Heart left ventricle (tissue), 16 donors: ENCODE results near the gene MAP3K20. TPM values are rescaled to one million over a fixed set of nuclear protein-coding genes. Genes with fewer than 3 reads are reported as not detected.

Experiments used
- ATAC-seq, 4 donors: fragments of 200-7000 bp; cut with Tn5 transposase; one replicate each; pipeline ENCODE4 v1.9.1; 2020 to 2022; ENCODE audit warnings: moderate library complexity in 4 of 4, mild to moderate bottlenecking in 3 of 4, moderate number of reproducible peaks in 1 of 4
- DNase-seq, 5 donors: peaks; one replicate each; pipeline ENCODE4 v3.0.0-alpha.2; 2020
- H3K27ac ChIP-seq, 12 donors: fragments of 200-600 bp; sonication (generic) in 4 of 12; one replicate each; pipeline versions ENCODE4 v1.5.0 to v1.8.0; 2016 to 2022; ENCODE audit warnings: mild to moderate bottlenecking in 2 of 12
- H3K27me3 ChIP-seq, 9 donors: fragments of 200-600 bp; sonication (generic) in 2 of 9; one replicate each; pipeline versions ENCODE4 v1.5.1 to v1.8.0; 2016 to 2022; ENCODE audit warnings: mild to moderate bottlenecking in 3 of 9
- H3K36me3 ChIP-seq, 9 donors: fragments of 200-600 bp; sonication (generic) in 2 of 9; one replicate each; pipeline versions ENCODE4 v1.5.0 to v1.8.0; 2018 to 2022; ENCODE audit warnings: mild to moderate bottlenecking in 2 of 9
- H3K4me1 ChIP-seq, 12 donors: fragments of 200-600 bp; sonication (generic) in 4 of 12; one replicate each; pipeline versions ENCODE4 v1.5.0 to v1.8.0; 2016 to 2022; ENCODE audit warnings: mild to moderate bottlenecking in 3 of 12
- H3K4me3 ChIP-seq, 12 donors: fragments of 200-600 bp; sonication (generic) in 4 of 12; one replicate each; pipeline versions ENCODE4 v1.5.0 to v1.8.0; 2017 to 2022; ENCODE audit warnings: mild to moderate bottlenecking in 9 of 12, moderate library complexity in 4 of 12
- H3K9me3 ChIP-seq, 12 donors: fragments of 200-600 bp; sonication (generic) in 4 of 12; one replicate each; pipeline versions ENCODE4 v1.5.0 to v1.8.0; 2016 to 2022; ENCODE audit warnings: mild to moderate bottlenecking in 1 of 12
- CTCF ChIP-seq, 12 donors: fragments of 200-600 bp; sonication (generic) in 4 of 12; IDR thresholded peaks; one replicate each; pipeline versions ENCODE4 v1.5.0 to v1.8.0; 2018 to 2022; ENCODE audit warnings: antibody characterized with exemption in 12 of 12, mild to moderate bottlenecking in 5 of 12
- POLR2A ChIP-seq, 2 donors: fragments of 450-650 bp; IDR thresholded peaks; one replicate each; pipeline ENCODE4 v1.6.1; 2017; ENCODE audit warnings: antibody characterized with exemption in 2 of 2, mild to moderate bottlenecking in 2 of 2, moderate library complexity in 2 of 2
- WGBS, 4 donors: extraction: QIAGEN DNeasy Blood & Tissue Kit in 2 of 4; methylation state at CpG; one replicate each; pipeline versions ENCODE4 v1.1.5 to v1.1.7; 2013 to 2018; 5-methylcytosine and 5-hydroxymethylcytosine counted together
- intact Hi-C, 10 donors: fragments of 100-400 bp; cut with DNase I; formaldehyde crosslinking; loops; one replicate each; pipeline versions ENCODE4 v1.11.1 to v1.14.2; 2022
- polyA plus RNA-seq, 2 donors: library from polyadenylated mRNA; stranded (reverse); fragments of 200-250 nt; gene quantifications; one replicate each; pipeline ENCODE4 v1.2.3, GENCODE V29; 2013
- total RNA-seq, 9 donors: library from RNA; depleted of rRNA in 2 of 9; stranded (reverse); fragments of >200 nt in 2 of 9; fragmentation: NEBNext Ultra II Directional in 3 of 9; extraction: Animal tissue kit (Norgen Biotek cat#: 25700) in 3 of 9; gene quantifications; one replicate each; pipeline versions ENCODE4 v1.1.0 to v1.2.4, GENCODE V29; 2016 to 2023
- donor health status: ischemic (EF 13 %, LVEDD 7.1; RV severe dilation, severe dysfunction).
- donor health status: healthy with polysubstance abuse.
- donor health status: DM: no; HTN: yes; CAD: no.
- donor health status: DM: no; HTN: no; CAD: no.
- donor health status: ischemic (EF 25% LVEDD 6.9; RV normal size, moderate dysfunction).
- donor health status: ischemic (EF 25% LVEDD 5.7; RV mildly dilated, moderate dysfunction).
- donor health status: healthy.
- donor health status: DM: yes; HTN: yes; CAD: no.
- donor health status: ischemic (EF 35%, LVEDD 5.7; RV mildly dilated, moderate dysfunction).
- donor health status: nonischemic (EF 11% LVEDD 7.7; RV severe dilation, severe dysfunction).
- donor health status: DM: yes; HTN: yes; CAD: no.
- donor health status: PGD.
- donor health status: ischemic (EF 29% LVEDD 5.4; RV normal size, mild dysfunction).
- donor health status: nonischemic (EF 23%, LVEDD 6.1; RV moderate dilation, normal function).

MAP3K20 gene
- total and polyA plus RNA-seq, 11 donors, result 98.6 to 487 (median 355) TPM

- H3K4me1 ChIP-seq, result peaks cover 0 to 46% (median 25%) of the 10 kb centered on the region in 12 donors
- no peak for ATAC-seq
Observed at GRCh38 chr2:173146590-173146989, 70.9 kb downstream of the MAP3K20 start.

GRCh38 chr2:173148520-173148919 is 72.9 kb downstream of the MAP3K20 start:
- Histone ChIP-seq H3K27ac (peak overlapping the region in 1 of 12 donors; percentile 21), H3K4me1 (peaks cover 0 to 61% (median 37%) of the 10 kb centered on the region in 12 donors), H3K4me3 (no peak overlapping the region), H3K27me3 (no peaks in the 10 kb centered on the region), H3K9me3 (no peaks in the 10 kb centered on the region), H3K36me3 (no peaks in the 10 kb centered on the region)
- TF ChIP-seq CTCF (IDR thresholded peaks at IDR 0.05) (no peak), POLR2A (IDR thresholded peaks at IDR 0.05) (no peak)
- 74 to 85% (median 77%) methylated on average over 4 of the region's 4 CpGs for WGBS, 4 donors
- ATAC-seq (no peak), DNase-seq (no peak)
- intact Hi-C loops, result no loop called here

More at GRCh38 chr2:173146590-173146989, 70.9 kb downstream of the MAP3K20 start:
- Histone ChIP-seq H3K27ac (no peak overlapping the region), H3K9me3 (peaks cover 0 to 4% (median 0%) of the 10 kb centered on the region in 12 donors), H3K36me3 (no peaks in the 10 kb centered on the region), H3K4me3 (no peak overlapping the region), H3K27me3 (no peaks in the 10 kb centered on the region)
- DNase-seq, result no peak
- intact Hi-C loops, result no loop called here
- WGBS, 4 donors, result 54 to 66% (median 59%) methylated on average over 3 of the region's 3 CpGs
- TF ChIP-seq CTCF (IDR thresholded peaks at IDR 0.05), result no peak
- TF ChIP-seq POLR2A (IDR thresholded peaks at IDR 0.05), result no peak

GRCh38 chr2:173149491-173149890 is 73.8 kb downstream of the MAP3K20 start:
- WGBS, 4 donors, result 85 to 90% (median 87%) methylated on average over 4 of the region's 4 CpGs
- TF ChIP-seq CTCF (IDR thresholded peaks at IDR 0.05) (no peak), POLR2A (IDR thresholded peaks at IDR 0.05) (no peak)
- no peak for DNase-seq
- H3K9me3 ChIP-seq, result no peaks in the 10 kb centered on the region
- ATAC-seq, result no peak
- intact Hi-C loops, result no loop called here
- no peaks in the 10 kb centered on the region for H3K27me3 ChIP-seq
- H3K27ac ChIP-seq, result peak overlapping the region in 3 of 12 donors; percentile 0 to 71 (median 33)
- H3K4me1 ChIP-seq, result peaks cover 0 to 62% (median 38%) of the 10 kb centered on the region in 12 donors
- H3K4me3 ChIP-seq, result no peak overlapping the region
- H3K36me3 ChIP-seq, result no peaks in the 10 kb centered on the region

- peak overlapping the region in 5 of 12 donors; percentile 29 to 71 (median 33) for H3K27ac ChIP-seq
- no peaks in the 10 kb centered on the region for H3K36me3 ChIP-seq
- WGBS, 4 donors, result 36 to 49% (median 44%) methylated on average over 2 of the region's 2 CpGs
- H3K4me1 ChIP-seq, result peaks cover 0 to 60% (median 38%) of the 10 kb centered on the region in 12 donors
- H3K4me3 ChIP-seq, result no peak overlapping the region
- no peak for DNase-seq
- intact Hi-C loops, result no loop called here
- no peaks in the 10 kb centered on the region for H3K27me3 ChIP-seq
- peak; percentile 7 to 48 (median 38) for ATAC-seq
- no peak for TF ChIP-seq CTCF (IDR thresholded peaks at IDR 0.05)
- no peaks in the 10 kb centered on the region for H3K9me3 ChIP-seq
Observed at GRCh38 chr2:173150087-173150486, 74.4 kb downstream of the MAP3K20 start.
